Stimulated activated naive B cell treated with anti-CD40 and anti-IgM and Interleukin-4, amounts not matched to agents 10 μg/mL and 1 μg/mL and 100 μg/mL, for 72 hours (primary cell): ENCODE measurements around the gene CALU.

Source experiments
- ATAC-seq, 2 donors: fragments of 150-1000 bp; cut with Tn5 transposase; replicated peaks; 2 replicates each; pipeline ENCODE4 v1.10.0; 2021; ENCODE audit warnings: moderate library complexity in 1 of 2
- DNase-seq: peaks from one replicate; pipeline ENCODE4 v3.0.0; 2021
- H3K27ac Mint-ChIP-seq: one replicate; pipeline ENCODE4 v1.8.0; 2022; ENCODE audit warnings: mild to moderate bottlenecking, mixed read lengths
- H3K27me3 Mint-ChIP-seq, 2 donors: one replicate each; pipeline ENCODE4 v1.8.0; 2022; ENCODE audit warnings: mixed read lengths in 2 of 2
- H3K36me3 Mint-ChIP-seq, 2 donors: one replicate each; pipeline ENCODE4 v1.8.0; 2022; ENCODE audit warnings: mixed read lengths in 2 of 2, mild to moderate bottlenecking in 1 of 2
- H3K4me1 Mint-ChIP-seq, 2 donors: one replicate each; pipeline ENCODE4 v1.8.0; 2022; ENCODE audit warnings: mixed read lengths in 2 of 2, mild to moderate bottlenecking in 1 of 2
- H3K4me3 Mint-ChIP-seq, 2 donors: one replicate each; pipeline ENCODE4 v1.8.0; 2022; ENCODE audit warnings: mild to moderate bottlenecking in 2 of 2, mixed read lengths in 2 of 2, moderate library complexity in 1 of 2
- H3K9me3 Mint-ChIP-seq, 2 donors: one replicate each; pipeline ENCODE4 v1.8.0; 2022; ENCODE audit warnings: mixed read lengths in 2 of 2, mild to moderate bottlenecking in 1 of 2

Gene CALU

DNA sequence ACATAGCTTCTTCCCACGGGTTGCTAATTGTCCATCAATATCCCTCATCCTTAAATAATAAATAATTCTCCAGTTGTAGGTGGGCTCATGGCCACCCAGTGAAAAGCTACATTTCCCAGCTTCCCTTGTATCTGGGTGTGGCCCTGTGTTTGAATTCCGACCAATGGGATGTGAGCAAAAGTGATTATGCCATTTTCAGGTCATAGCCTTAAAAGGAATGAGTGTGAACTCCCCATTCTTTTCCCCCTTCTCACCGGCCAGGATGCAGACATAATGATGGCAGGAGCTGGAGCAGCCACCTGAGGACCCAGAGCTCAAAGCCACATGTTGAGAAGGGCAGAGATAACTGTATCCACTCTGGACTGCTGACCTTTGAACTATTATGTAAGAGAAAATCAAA, 30.3 kb upstream of the CALU start:
- H3K4me1 Mint-ChIP-seq, result peaks cover 0 to 3% of the 10 kb centered on the region in 2 donors
- H3K4me3 Mint-ChIP-seq, result no peak overlapping the region
- DNase-seq, result no peak
- peaks cover under 1 to 9% of the 10 kb centered on the region in 2 donors for H3K27me3 Mint-ChIP-seq
- H3K27ac Mint-ChIP-seq, result no peak overlapping the region
- ATAC-seq, result no peak
- no peaks in the 10 kb centered on the region for H3K36me3 Mint-ChIP-seq
- H3K9me3 Mint-ChIP-seq, result peaks cover 0 to 4% of the 10 kb centered on the region in 2 donors

DNA sequence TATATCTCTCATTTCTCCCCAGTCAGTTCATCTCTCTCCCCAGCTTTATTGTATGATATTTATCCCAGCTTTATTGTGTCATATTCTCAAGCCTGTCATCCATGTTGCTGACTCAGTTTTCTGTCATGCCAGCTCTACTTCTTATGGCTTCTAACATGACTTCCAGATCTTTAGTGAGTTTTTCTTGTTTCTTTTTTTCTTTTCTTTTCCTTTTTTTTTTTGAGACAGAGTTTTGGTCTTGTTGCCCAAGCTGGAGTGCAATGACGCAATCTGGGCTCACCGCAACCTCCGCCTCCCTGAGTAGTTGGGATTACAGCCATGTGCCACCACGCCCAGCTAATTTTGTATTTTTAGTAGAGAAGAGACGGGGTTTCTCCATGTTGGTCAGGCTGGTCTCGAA, 28.7 kb upstream of the CALU start:
- Mint-ChIP-seq H3K4me3 (no peak overlapping the region), H3K27ac (no peak overlapping the region), H3K9me3 (peaks cover 0 to 4% of the 10 kb centered on the region in 2 donors), H3K4me1 (peaks cover 0 to 3% of the 10 kb centered on the region in 2 donors), H3K27me3 (peaks cover 13 to 19% of the 10 kb centered on the region in 2 donors), H3K36me3 (no peaks in the 10 kb centered on the region)
- ATAC-seq, result no peak
- no peak for DNase-seq

GRCh38 chr7:128713794-128714193, 25.4 kb upstream of the CALU start:
- Mint-ChIP-seq H3K4me3 (no peak overlapping the region), H3K27ac (no peak overlapping the region), H3K4me1 (no peaks in the 10 kb centered on the region), H3K9me3 (peaks cover 0 to 4% of the 10 kb centered on the region in 2 donors), H3K36me3 (no peaks in the 10 kb centered on the region), H3K27me3 (peaks cover 23 to 37% of the 10 kb centered on the region in 2 donors)
- no peak for ATAC-seq
- no peak for DNase-seq

DNA sequence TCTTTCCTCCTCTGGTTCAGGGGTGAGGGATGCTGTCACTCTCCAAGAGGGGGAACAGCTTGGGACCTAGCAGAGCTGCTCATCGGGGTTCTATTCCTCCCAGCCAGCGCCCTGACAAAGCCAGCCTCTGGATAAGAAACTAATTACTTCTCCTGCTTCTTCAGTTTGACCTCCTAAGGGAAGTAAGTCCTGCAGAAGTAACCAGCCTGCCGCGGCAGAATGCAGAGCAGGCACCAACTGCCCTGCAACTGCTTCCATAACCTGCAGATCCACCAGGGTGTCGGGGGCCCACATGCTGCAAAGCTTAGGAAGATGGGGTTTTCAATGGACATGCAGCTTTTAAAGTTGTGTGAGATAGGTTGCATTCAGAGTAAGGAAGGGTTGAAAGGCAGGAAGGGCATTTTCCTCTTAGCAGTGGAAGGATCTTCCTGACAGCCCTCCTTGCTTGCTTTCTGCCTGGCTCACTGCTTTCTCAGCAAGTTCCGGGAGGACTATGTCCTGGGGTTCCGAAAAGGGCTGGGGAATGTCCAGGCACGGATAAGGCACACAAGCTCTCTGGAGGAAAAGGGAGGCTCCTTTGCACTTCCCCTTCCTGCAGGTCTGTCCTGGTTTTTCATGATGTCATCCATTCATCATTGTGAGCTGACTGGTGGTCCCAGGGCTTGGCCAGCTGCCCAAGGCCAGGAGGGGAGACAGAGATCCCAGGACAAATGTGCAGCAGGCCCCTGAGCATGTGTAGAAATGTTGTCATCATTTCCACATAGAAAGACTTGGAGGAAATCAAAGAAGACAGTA, 24.3 kb upstream of the CALU start:
- Mint-ChIP-seq H3K4me1 (no peaks in the 10 kb centered on the region), H3K4me3 (no peak overlapping the region), H3K27ac (no peak overlapping the region)

DNA sequence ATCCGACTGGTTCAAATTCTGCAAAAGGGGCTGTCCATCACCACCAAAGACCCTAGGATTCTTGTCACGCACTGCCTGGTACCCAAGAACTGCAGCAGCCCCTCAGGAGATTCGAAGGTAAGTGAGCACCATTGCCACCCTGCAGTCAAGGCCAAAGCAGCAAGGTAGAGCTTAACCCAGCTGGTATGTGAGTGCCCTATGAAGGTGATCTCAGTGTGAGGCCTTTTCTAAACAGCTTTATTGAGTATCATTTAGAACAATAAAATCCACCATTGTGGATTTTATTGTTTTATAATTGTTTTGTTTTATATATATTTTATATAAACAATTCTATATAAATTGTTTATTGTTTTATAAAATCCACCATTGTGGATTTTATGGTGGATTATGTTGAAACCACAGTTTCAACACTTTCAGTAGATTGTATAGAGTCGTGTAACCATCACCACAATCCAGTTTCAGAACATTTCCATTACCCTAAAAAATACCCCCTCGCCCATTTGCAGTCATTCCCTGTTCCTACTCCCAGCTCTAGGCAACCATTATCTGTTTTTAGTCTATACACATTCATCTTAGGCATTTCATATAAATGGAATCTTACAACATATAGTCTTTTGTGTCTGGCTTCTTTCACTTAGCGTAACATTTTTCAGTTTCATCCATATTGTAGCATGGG, 20.1 kb upstream of the CALU start:
- no peaks in the 10 kb centered on the region for H3K4me1 Mint-ChIP-seq
- ATAC-seq (no peak), DNase-seq (no peak)
- no peaks in the 10 kb centered on the region for H3K36me3 Mint-ChIP-seq
- no peak overlapping the region for H3K27ac Mint-ChIP-seq
- peaks cover 23 to 28% of the 10 kb centered on the region in 2 donors for H3K27me3 Mint-ChIP-seq
- H3K9me3 Mint-ChIP-seq, result no peaks in the 10 kb centered on the region
- H3K4me3 Mint-ChIP-seq, result no peak overlapping the region

More for the DNA sequence above, 24.3 kb upstream of the CALU start:
- Mint-ChIP-seq H3K36me3 (no peaks in the 10 kb centered on the region), H3K9me3 (peaks cover 0 to 4% of the 10 kb centered on the region in 2 donors), H3K27me3 (peaks cover 23 to 37% of the 10 kb centered on the region in 2 donors)
- DNase-seq (no peak), ATAC-seq (no peak)

DNA sequence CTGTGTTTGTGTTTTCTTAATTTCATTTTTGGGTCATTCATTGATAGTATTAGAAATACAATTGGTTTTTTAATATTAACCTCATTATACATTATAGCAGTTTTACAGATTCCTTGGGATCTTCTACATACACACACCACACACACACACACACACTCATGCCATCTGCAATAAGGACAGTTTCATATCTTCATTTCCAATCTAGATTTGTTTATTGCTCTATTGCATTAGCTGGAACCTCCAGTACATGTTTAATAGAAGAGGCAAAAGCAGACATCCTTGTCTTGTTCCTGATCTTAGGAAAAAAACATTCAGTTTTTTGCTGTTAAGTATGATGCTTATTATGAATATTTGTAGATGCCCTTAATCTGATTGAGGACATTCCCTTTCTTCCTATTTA, 17.8 kb upstream of the CALU start:
- Mint-ChIP-seq H3K27me3 (peaks cover 6 to 9% of the 10 kb centered on the region in 2 donors), H3K27ac (no peak overlapping the region), H3K4me3 (no peak overlapping the region), H3K36me3 (no peaks in the 10 kb centered on the region), H3K4me1 (peaks cover 3 to 5% of the 10 kb centered on the region in 2 donors), H3K9me3 (no peaks in the 10 kb centered on the region)
- DNase-seq, result no peak
- ATAC-seq, result no peak

- H3K9me3 Mint-ChIP-seq, result no peaks in the 10 kb centered on the region
- peaks cover 0 to 8% of the 10 kb centered on the region in 2 donors for H3K27me3 Mint-ChIP-seq
- no peak for ATAC-seq
- DNase-seq, result no peak
- no peak overlapping the region for H3K4me3 Mint-ChIP-seq
- no peak overlapping the region for H3K27ac Mint-ChIP-seq
- peaks cover 3 to 5% of the 10 kb centered on the region in 2 donors for H3K4me1 Mint-ChIP-seq
- no peaks in the 10 kb centered on the region for H3K36me3 Mint-ChIP-seq
These were observed 14.4 kb upstream of the CALU start for GRCh38 chr7:128724743-128725142.

DNA sequence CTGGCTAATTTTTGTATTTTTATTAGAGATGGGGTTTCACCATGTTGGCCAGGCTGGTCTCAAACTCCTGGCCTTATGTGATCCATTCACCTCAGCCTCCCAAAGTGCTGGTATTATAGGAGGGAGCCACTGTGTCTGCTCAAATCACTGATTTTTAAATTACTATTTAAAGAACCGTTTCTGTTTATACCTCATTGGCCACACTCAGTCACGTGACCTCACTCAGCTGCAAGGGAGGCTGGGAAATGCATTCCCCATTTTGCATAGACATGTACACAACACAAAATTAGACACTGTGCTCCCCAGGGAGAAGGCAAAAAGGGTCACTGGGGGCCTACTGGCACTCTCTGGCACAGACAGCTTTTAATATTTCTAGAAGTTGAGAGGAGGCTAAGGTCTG, 13.6 kb upstream of the CALU start:
- Mint-ChIP-seq H3K9me3 (no peaks in the 10 kb centered on the region), H3K27me3 (peaks cover 0 to 8% of the 10 kb centered on the region in 2 donors), H3K4me1 (peaks cover 3 to 5% of the 10 kb centered on the region in 2 donors), H3K27ac (no peak overlapping the region), H3K4me3 (no peak overlapping the region), H3K36me3 (no peaks in the 10 kb centered on the region)
- no peak for DNase-seq
- ATAC-seq, result no peak

GRCh38 chr7:128726059-128726736, 13.0 kb upstream of the CALU start:
- no peak for DNase-seq
- H3K4me1 Mint-ChIP-seq, result peaks cover 5% of the 10 kb centered on the region in 2 donors
- no peaks in the 10 kb centered on the region for H3K36me3 Mint-ChIP-seq

DNA sequence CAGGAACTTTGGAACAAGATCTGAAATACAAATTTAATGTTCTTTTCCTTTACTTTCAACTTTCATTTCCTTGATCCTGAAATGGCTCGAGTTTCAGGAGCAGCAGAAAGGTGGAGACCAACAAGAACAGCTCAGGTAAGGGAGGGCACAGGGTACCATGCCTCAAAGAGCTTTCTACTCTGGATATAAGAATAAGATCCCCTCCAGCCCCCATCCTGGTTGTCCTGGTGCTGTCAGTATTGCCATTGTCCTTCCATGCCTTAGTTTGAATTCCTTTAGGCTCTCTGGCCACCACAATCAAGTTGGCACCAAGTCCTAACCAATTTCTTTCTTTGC, 12.5 kb upstream of the CALU start:
- no peak for ATAC-seq
- no peaks in the 10 kb centered on the region for H3K36me3 Mint-ChIP-seq
- no peaks in the 10 kb centered on the region for H3K9me3 Mint-ChIP-seq
- H3K4me1 Mint-ChIP-seq, result peaks cover 5 to 6% of the 10 kb centered on the region in 2 donors
- H3K4me3 Mint-ChIP-seq, result no peak overlapping the region
- H3K27me3 Mint-ChIP-seq, result peaks cover 0 to 12% of the 10 kb centered on the region in 2 donors
- H3K27ac Mint-ChIP-seq, result no peak overlapping the region
- DNase-seq, result no peak

More at GRCh38 chr7:128726059-128726736, 13.0 kb upstream of the CALU start:
- Mint-ChIP-seq H3K27ac (no peak overlapping the region), H3K27me3 (peaks cover 0 to 11% of the 10 kb centered on the region in 2 donors), H3K9me3 (no peaks in the 10 kb centered on the region), H3K4me3 (no peak overlapping the region)
- no peak for ATAC-seq

- Mint-ChIP-seq H3K36me3 (no peaks in the 10 kb centered on the region), H3K4me3 (no peak overlapping the region), H3K9me3 (no peaks in the 10 kb centered on the region), H3K27me3 (peaks cover 0 to 12% of the 10 kb centered on the region in 2 donors), H3K27ac (no peak overlapping the region), H3K4me1 (peaks cover 5 to 6% of the 10 kb centered on the region in 2 donors)
- ATAC-seq, result no peak
- DNase-seq, result no peak
These were observed 11.9 kb upstream of the CALU start for GRCh38 chr7:128727239-128727638.

GRCh38 chr7:128728598-128728997, 10.6 kb upstream of the CALU start:
- Mint-ChIP-seq H3K9me3 (no peaks in the 10 kb centered on the region), H3K4me3 (no peak overlapping the region), H3K27me3 (peaks cover 0 to 12% of the 10 kb centered on the region in 2 donors), H3K27ac (no peak overlapping the region), H3K4me1 (peaks cover 5 to 6% of the 10 kb centered on the region in 2 donors), H3K36me3 (no peaks in the 10 kb centered on the region)
- DNase-seq, result no peak
- ATAC-seq, result no peak

DNA sequence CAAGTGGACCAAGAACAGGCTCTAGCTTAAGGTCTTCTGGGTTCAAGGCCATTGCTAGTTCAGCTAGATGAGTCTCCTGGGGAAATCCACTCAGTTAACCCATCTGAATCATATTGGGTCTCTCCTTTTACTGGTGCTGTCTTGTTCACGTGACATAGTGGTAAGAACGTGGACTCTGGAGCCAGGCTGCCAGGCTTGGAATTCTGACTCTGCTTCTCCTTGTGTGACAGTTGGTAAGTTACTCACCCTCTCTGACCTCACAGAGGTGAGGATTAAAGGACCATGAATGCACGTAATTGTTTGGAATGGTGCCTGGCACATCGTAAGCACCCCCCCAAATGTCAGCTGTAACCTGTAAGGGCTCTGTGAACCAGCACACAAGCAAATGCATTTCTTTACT, 9.7 kb upstream of the CALU start:
- DNase-seq (no peak), ATAC-seq (no peak)
- H3K4me3 Mint-ChIP-seq, result no peak overlapping the region
- peaks cover 5 to 6% of the 10 kb centered on the region in 2 donors for H3K4me1 Mint-ChIP-seq
- H3K27ac Mint-ChIP-seq, result no peak overlapping the region
- no peaks in the 10 kb centered on the region for H3K36me3 Mint-ChIP-seq
- H3K27me3 Mint-ChIP-seq, result peaks cover 0 to 12% of the 10 kb centered on the region in 2 donors
- no peaks in the 10 kb centered on the region for H3K9me3 Mint-ChIP-seq

DNA sequence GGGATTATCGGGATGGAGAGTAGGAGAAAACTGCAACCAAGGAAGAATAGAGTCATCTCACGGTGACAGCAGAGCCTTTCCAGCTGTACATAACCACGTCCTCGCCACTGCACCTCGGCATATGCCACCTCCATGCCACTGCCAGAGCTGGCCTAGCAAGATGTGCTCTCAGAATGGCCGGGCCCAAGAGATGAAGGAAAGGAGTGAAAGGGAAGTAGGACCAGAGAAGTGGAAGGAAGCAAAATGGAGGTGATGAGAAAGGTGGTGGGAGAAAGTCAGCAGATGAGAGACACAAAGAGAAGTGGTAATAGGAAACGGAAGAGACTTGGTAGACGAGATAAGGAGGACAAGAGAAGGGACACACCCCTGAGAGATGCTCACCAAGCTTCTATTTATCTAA, 8.0 kb upstream of the CALU start:
- Mint-ChIP-seq H3K4me1 (peaks cover 0 to 15% of the 10 kb centered on the region in 2 donors), H3K27me3 (peaks cover 0 to 12% of the 10 kb centered on the region in 2 donors)

More for the DNA sequence above, 8.0 kb upstream of the CALU start:
- no peak for ATAC-seq
- H3K36me3 Mint-ChIP-seq, result no peaks in the 10 kb centered on the region
- no peak for DNase-seq
- no peak overlapping the region for H3K4me3 Mint-ChIP-seq
- peaks cover 3% of the 10 kb centered on the region in 2 donors for H3K9me3 Mint-ChIP-seq
- H3K27ac Mint-ChIP-seq, result no peak overlapping the region
